ENCODE measurements around the gene PPTC7. TPM values are rescaled to one million over a fixed set of nuclear protein-coding genes. Genes with fewer than 3 reads are reported as not detected.
"Not testable (repeated sequence)": the region's sequence is repeated elsewhere in the genome, so short reads cannot be mapped to it uniquely, and the experiment has no call there.

Gene PPTC7, protein sequence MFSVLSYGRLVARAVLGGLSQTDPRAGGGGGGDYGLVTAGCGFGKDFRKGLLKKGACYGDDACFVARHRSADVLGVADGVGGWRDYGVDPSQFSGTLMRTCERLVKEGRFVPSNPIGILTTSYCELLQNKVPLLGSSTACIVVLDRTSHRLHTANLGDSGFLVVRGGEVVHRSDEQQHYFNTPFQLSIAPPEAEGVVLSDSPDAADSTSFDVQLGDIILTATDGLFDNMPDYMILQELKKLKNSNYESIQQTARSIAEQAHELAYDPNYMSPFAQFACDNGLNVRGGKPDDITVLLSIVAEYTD
- total RNA-seq, result 29.9 TPM
- long read RNA-seq, partial matches to known transcripts, result 0 of 8 reads
- long read RNA-seq, other reads (novel, unspliced or antisense), result 8 of 8 reads

DNA sequence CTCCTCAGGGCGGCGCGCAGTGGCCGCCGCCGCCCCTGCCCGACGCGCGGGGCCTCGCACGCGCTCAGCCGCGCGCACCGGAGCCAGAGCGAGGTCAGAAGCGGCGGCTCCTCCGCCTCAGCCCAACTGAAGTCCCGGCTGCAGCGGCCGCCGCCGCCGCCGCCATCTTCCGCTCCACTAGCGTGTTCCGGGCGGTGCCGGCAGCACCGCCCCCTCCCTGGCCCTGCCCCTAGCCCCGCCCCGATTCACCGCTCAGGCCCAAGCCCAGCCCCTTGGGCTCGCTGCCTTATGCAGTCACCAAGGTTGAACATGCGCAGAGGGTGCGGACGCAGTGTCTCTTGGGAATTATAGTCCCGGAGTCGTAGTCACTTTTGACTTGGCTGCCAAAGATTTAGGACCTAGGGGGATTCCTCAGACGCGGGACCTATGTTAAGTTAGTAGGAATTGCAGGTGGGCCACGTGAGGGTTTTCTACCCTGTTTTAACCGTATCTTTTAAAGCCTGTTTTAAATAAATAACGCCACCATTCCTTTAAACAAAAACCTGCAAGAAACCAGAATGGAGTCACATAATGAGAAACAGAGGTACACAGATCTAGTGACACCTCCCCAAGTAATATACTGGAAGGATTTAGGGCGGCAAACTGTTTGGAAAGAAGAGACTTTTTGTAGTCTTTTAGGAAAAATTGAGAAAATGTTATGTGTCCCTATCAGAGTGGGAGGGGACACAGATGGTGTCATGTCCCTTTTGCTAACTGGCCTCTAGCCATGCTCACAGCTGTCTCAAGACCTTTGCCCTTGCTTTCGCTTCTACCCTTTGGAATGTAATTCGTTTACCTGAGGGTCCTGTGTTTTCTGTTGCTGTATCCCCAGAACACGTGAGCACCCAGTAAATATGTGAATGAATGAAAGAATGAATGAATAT, at the start of gene PPTC7:
Gene PPTC7 (minus strand): TSS at position 182 of the 923 bp plus-strand sequence. CDS start 287 bp downstream, outside the sequence.
- DNase-seq (ENCODE audit: low spot score), result peak; percentile 99

- DNase-seq (ENCODE audit: low spot score), result no peak
Measured at GRCh38 chr12:110627500-110628195, 44.5 kb upstream of the PPTC7 start.

DNA sequence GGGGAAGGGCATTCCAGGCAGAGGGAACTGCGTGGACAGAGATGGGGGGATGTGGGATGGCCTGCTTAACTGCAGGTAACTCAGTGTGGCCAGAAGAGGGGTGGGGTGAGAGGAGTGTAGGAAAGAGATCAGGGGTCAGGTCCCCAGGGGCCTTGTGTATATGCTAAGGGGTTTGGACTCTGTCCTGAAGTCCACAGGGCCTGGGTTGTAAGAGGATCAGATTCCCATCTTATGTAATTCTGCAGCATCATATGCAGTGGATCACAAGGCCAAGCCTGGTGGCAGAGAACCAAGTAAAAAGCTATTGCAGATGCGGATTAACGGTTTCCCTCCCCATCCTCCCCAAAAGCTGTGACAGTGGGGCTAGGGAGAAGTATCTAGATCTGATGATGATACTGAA, 39.5 kb upstream of the PPTC7 start:
- no peak for DNase-seq (ENCODE audit: low spot score)

GRCh38 chr12:110619534-110619953, 36.4 kb upstream of the PPTC7 start:
- DNase-seq (ENCODE audit: low spot score), result no peak

GRCh38 chr12:110616471-110617115, 33.5 kb upstream of the PPTC7 start:
- DNase-seq (ENCODE audit: low spot score), result no peak

- no peak for DNase-seq (ENCODE audit: low spot score)
Measured at GRCh38 chr12:110615171-110615570, 32.1 kb upstream of the PPTC7 start.

- DNase-seq (ENCODE audit: low spot score), result peak; percentile 99
Measured at GRCh38 chr12:110613771-110614684, 30.9 kb upstream of the PPTC7 start, which contains the start of gene TCTN1. TSS of gene TCTN1 (plus strand) at chr12:110614129. CDS start at chr12:110614183, 54 bp downstream.

GRCh38 chr12:110613071-110613770, 30.1 kb upstream of the PPTC7 start:
- no peak for DNase-seq (ENCODE audit: low spot score)

DNA sequence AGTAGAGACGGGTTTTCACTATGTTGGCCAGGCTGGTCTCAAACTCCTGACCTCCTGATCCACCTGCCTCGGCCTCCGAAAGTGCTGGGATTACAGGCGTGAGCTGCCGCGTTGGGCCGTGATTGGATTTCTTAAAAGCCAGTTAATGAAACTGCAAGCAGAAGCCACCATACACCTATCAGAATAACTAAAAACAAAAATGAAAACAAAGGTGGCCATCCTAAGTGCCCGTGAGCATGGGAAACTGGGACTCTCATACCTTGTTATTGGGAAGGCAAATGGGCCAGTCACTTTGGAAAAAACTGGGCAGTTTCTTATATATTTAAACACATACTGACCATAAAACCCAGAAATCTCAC, 23.1 kb upstream of the PPTC7 start:
- DNase-seq (ENCODE audit: low spot score), result peak; percentile 12

GRCh38 chr12:110602085-110602814, 19.1 kb upstream of the PPTC7 start:
- DNase-seq (ENCODE audit: low spot score), result not testable (repeated sequence)

GRCh38 chr12:110600254-110600653, 17.1 kb upstream of the PPTC7 start:
- no peak for DNase-seq (ENCODE audit: low spot score)

GRCh38 chr12:110599334-110599733, 16.2 kb upstream of the PPTC7 start:
- no peak for DNase-seq (ENCODE audit: low spot score)

GRCh38 chr12:110597885-110598284, 14.8 kb upstream of the PPTC7 start:
- no peak for DNase-seq (ENCODE audit: low spot score)

GRCh38 chr12:110592919-110593318, 9.8 kb upstream of the PPTC7 start:
- not testable (repeated sequence) for DNase-seq (ENCODE audit: low spot score)

DNA sequence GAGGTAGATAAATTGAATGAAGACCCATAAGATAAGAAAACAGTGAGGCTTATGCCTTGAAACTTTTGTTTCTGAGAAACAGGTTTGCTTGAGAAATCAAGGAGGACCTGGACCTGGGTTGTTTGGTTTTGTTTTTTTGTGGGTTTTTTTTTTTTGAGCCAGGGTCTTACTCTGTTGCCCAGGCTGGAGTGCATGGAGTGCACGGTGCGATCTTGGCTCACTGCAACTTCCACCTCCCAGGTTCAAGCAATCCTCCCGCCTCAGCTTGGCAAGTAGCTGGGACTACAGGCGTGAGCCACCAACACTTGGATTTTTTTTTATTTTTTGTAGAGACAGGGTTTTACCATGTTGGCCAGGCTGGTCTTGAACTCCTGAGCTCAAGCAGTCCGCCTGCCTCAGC, 9.0 kb upstream of the PPTC7 start:
- no peak for DNase-seq (ENCODE audit: low spot score)

DNA sequence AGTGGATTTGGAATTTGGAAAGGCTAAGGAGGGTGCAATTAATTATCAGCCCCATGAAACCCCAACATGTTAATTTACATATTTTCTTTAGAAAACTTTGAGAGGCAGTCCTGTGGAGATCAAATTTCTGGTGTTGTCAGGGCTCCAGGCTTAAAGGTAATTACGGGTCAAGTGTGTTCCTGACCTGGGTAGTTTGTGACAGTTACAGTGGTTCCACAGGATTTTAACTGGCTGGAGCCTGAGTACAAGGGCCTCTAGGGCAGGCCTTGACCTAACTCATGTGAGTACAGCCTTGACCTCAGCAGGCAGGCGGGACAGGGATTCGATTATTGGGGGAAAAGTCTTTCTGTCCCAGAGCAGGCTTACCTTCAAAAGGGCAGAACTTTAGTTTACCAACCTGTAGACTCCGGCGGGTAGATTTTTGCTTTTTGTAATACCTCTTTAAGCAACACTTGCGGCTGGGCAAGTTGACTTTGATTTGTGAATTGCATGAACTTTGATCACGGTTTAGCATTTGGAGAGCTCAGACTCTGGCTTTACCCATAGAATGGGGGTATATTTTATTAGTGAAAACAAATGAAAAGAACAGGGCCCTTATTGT, 8.4 kb upstream of the PPTC7 start:
- no peak for DNase-seq (ENCODE audit: low spot score)

- no peak for DNase-seq (ENCODE audit: low spot score)
Measured at GRCh38 chr12:110590806-110591326, 7.7 kb upstream of the PPTC7 start.

DNA sequence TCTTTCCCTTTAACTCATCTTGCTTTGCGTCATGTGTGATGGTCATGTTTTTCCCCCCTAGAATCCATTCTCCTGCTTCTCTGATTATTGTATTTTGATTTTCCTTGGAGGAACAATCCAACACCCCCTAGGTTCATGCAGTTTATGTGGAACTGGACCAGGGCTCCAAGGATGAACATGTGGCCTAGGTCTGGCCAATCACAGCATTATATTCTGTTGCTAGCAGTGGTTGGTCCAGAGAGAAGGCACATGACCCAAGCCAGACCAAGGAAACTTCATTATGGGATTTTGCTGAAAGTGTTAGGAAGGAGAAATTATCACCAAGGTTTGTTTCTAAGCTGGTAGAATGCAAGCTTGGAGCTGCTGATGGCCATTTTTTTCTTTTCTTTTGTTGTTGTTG, 6.9 kb upstream of the PPTC7 start:
- no peak for DNase-seq (ENCODE audit: low spot score)
